HG02759 (cell line): ENCODE results near the gene KRTAP12-3.
"Not testable (repeated sequence)": the region's sequence is repeated elsewhere in the genome, so short reads cannot be mapped to it uniquely, and the experiment has no call there.

ENCODE experiments used
- ATAC-seq: cut with Tn5 transposase; IDR thresholded peaks from one replicate; pipeline ENCODE4 v1.9.1; 2021; ENCODE audit warnings: mild to moderate bottlenecking, moderate library complexity; ENCODE audit not compliant: unreplicated experiment

KRTAP12-3 gene, protein sequence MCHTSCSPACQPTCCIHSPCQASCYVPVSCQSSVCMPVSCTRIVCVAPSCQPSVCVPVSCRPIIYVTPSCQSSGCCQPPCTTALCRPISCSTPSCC

DNA sequence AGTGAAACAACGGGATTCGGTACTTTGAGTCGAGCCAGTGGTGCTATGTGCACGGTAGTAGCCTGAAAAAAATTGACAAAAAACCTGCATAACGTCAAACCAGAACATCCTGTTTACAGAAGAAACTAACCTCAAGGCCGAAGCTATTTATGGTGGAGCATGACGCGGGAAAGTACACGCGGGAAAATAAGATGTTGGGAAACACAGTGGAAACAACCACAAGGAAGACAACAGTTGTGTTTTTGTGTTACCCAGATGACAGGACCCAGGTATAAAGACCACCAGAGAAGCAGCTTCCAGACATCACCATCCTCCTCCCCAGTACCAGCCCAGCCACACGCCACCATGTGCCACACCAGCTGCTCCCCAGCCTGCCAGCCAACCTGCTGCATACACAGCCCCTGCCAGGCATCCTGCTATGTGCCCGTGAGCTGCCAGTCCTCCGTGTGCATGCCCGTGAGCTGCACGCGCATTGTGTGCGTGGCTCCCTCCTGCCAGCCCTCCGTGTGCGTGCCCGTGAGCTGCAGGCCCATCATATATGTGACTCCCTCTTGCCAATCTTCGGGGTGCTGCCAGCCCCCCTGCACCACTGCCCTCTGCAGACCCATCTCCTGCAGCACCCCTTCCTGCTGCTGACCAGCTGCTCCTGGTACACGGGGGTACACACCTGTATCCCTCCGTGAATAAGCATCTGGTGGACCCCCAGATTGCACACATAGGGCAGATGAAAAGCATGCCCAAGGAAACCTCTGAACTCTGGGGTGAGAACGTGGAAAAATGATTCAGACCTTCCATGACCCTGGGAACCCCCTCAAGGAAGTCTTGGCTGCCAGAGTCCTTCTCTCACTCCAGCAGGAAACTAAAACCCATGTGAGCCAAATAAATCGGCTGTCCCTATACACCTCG is at the start of gene KRTAP12-3:
Gene KRTAP12-3 (plus strand): TSS at position 298 of the 906 bp plus-strand sequence. CDS start 48 bp downstream, at position 346.
- no peak for ATAC-seq

DNA sequence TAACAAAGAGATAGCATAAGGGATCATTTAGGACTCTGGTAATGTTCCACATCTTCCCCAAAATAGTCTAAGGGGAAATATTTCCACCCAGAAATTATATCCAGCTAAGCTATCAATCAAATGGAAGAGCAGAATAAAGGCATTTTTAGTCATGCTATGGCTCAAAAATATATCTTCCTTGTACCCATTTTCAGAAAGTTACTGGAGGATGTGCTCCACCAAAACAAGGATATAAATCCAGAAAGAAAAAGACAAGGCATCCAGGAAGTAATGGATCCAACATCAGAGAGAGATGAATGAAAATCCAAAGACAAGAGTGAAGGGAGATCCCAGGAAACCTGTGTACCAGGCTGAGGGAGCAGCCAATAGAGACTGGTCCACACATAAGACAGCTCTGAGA is 48.5 kb upstream of the KRTAP12-3 start:
- no peak for ATAC-seq

DNA sequence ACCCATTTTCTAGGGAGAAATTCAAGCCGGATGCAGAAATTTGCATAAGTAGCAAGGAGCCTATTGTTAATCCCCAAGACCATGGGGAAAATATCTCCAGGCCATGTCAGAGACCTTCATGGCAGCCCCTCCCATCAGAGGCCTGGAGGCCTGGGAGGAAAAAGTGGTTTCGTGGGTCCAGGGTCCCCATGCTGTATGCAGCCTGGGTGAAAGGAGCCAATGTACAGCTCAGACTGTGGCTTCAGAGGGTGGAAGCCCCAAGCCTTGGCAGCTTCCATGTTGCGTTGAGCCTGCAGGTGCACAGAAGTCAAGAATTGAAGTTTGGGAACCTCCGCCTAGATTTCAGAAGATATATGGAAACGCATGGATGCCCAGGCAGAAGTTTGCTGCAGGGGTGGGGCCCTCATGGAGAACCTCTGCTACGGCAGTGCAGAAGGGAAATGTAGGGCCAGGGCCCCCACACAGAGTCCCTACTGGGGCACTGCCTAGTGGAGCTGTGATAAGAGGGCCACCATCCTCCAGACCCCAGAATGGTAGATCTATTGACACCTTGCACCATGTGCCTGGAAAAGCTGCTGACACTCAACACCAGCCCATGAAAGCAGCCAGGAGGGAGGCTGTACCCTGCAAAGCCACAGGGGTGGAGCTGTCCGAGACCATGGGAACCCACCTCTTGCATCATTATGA is 47.4 kb upstream of the KRTAP12-3 start:
- ATAC-seq, result not testable (repeated sequence)

DNA sequence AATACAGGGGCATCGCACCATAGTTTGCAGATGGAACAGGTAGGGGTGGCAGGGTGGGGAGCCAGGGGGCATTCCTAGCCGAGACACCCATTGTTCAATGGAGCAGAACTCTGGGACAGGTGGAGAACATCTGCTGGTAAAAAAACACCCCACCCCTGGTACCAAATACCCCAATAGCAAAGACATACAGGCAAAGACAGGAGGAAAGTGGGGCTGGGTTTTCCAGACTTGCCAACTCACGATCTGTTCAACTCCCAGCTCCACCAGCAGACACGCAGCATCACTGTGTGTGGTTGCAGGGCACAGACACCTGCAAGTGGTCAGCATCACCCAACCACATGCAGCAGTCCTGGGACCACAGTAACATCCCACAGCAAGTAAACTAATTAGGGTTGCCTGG is 46.2 kb upstream of the KRTAP12-3 start:
- ATAC-seq, result no peak

DNA sequence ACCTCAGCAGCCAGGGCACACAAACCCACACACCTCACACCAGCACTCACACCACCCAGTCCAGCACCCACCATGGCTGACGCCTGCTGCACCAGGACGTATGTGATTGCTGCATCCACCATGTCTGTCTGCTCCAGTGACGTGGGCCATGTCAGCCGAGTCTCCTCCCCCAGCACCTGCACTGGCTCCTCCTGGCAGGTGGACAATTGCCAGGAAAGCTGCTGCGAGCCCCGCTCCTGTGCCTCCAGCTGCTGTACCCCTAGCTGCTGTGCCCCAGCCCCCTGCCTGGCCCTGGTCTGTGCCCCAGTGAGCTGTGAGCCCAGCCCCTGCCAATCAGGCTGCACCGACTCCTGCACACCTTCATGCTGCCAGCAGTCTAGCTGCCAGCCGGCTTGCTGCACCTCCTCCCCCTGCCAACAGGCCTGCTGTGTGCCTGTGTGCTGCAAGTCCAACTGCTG is 45.7 kb upstream of the KRTAP12-3 start, which contains the start of gene KRTAP10-8:
Gene KRTAP10-8 (plus strand): TSS at position 51 of the 458 bp plus-strand sequence. CDS start 22 bp downstream, at position 73.
- no peak for ATAC-seq

DNA sequence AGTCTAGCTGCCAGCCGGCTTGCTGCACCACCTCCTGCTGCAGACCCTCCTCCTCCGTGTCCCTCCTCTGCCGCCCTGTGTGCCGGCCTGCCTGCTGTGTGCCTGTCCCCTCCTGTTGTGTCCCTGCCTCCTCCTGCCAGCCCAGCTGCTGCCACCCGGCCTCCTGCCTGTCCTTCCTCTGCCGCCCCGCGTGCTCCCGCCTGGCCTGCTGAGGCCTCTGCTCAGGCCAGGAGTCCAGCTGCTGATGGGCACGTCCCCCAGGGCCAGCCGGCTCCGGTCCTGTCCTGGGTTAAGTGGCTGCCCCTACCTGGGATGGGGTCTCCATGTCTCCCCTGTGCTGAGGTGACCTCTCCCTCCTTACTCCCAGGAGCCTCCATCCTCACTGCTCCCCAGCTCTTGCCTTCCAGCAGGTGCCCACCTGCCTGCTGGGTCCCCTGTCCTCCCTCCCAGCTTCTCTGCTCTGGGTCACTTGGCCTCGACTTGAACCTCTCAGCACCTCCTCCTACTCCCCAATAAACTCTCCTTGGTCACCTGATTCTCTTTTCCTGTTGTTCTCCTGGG is 45.0 kb upstream of the KRTAP12-3 start:
- ATAC-seq, result no peak

DNA sequence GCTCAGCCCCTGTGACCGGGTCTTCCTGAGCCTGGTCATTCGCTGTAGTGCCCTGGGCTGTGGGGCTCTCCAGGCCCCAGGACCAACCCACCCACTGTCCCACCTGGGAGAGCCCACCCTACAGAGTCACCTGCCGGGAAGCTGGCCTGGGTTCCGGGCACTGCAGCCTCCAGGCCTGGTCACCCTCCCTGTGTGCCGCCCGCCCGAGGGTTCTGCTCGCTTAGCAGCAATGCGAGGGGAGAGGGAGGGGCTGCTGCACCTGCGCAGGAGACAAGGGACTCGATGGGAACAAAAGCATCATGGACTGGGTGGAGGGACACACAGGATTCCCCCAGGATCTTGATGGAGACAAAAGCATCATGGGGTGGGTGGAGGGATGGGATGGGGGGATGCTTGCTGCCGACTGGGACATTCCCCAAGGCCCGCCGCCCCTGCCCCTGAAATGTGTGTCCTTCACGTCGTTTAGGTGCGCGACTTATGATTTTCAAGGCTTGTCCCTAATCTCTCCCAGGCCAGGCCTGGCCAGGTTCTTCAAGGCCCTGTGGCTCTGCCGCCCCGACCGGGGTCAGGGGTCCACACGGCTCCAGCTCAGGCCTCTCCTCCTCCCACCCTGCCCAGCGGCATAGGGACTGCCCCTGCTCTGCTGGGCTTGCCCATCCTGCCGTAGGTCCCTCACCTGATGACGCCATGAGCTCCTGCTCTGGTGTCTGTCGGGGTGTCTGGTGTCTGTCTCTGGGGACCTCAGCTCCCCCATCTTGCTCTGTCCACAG is 44.2 kb upstream of the KRTAP12-3 start:
- ATAC-seq, result no peak

DNA sequence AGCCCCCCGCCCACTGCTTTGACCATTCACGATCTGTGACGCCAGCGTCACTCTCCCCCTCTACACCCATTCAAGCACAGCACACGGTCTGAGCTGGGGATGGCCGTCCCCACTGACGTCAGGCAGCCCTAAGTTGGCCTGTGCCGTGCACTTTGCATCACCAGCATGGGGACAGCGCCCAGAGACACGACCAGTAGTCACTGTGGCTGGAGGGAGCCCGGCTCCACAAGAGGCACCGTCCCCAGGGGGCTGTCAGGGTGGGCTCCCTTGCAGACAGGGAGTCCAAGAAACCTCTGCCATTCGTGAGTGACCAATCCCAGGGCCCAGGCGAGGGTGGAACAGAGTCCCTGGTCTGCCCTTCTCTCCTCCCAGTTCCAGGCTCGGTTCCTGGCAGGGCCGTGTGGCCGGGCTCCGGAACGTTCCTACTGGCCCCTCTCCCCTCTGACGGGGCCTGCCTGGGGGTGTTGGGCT is 43.5 kb upstream of the KRTAP12-3 start:
- ATAC-seq, result no peak

DNA sequence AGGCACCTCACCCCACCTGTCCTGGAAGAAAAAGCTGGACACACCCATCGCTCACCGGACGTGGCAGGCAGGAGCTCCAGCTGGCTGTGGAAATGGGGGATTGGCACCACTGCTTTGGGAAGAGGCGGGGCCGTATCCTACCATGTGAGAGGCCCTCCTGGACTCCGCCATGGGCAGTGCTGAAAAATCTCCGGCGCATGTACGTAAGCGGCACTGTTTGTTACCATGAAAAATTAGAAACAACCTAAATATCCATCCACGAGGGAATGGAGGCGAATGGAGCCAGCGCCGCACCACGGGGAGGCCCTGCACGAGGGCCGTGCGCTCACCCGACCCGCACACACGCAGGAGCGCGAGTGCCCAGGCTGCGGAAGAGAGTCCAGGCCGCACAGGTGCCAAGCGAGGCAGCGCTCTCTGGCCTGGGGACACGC is 42.8 kb upstream of the KRTAP12-3 start:
- no peak for ATAC-seq

DNA sequence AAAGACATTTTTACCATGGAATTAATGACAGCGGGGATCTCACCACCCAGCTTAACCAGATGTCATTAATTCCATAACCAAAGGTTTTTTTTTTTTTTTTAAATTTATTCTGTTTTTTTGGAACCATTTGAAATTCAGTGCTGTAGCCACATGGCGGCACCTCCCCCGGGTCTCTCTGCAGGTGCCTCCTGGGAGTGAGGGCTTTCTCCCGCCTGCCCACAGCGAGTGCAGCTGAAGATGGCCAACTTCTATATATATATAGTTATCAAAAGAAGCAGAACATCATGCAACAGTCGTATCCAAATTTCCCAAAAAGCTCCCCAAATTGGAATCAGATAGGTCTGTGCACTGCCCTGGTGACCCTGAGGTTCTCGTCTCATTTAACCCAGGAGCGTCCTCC is 42.3 kb upstream of the KRTAP12-3 start:
- no peak for ATAC-seq

DNA sequence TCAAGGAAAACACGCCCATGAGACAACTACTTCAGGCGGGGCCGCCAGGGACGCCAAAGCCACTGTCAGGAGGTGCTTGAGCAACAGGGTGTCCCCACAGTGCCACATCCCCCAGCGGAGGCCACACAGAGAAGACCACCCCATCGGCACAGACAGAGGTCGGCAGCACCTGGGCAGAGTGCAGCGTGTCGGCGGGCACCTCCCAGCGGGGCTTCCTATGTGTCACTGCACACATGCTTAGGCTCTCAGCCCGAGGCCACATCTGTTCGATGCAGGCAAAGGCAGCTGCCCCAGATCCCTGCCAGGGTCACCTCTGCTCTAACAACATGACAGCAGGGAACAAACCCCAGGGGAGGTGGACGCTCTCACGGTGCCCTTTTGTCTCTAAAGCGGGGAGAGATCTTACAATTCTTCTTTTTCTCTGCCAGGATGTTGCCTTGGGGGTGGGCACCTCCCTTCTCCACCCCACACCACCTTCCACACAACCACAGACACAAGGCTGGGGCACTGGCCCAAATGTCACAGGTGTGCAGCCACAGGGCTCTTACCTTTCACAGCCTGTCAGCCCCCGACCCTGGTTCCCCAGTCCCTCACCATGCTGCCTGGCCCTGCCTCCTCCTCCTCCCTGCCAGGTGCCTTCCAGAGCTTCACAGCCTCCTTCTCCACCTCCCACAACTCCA is 41.7 kb upstream of the KRTAP12-3 start:
- ATAC-seq, result no peak

DNA sequence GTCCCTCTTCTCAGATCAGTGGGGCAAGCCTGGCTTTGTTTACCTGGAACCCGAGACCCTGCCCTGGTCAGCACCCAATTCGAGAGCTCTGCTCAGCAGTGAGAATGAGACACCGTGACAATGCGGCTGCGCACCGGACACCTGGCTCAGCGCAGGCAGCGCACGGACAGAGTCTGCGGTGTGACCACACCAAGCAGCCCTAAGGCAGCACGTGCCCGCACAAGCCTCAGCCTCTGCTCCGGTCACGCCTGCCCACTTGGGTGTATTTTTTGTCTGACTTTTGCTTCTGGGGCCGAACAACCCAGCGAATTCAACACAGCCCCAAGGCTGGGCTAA is 41.2 kb upstream of the KRTAP12-3 start:
- no peak for ATAC-seq

DNA sequence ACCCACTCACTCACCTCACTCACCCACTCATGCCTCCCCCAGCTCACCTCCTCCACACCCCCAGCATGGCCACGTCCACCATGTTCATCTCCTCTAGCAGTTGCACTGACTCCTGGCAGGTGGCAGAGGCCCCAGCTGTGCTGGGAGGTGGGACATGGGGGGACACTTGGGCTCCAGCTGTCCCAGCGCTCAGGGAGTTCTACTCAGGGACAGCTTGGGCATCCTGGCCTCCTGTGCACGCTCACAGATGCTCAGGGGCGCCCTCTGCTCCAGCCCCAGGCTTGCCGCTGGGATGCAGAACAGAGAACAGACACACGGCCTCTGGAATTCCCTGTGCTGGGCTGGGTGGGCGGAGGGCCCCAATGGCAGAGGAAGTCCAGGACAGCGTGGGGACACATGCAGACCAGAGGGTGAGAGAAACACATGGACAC is 40.6 kb upstream of the KRTAP12-3 start:
- no peak for ATAC-seq

DNA sequence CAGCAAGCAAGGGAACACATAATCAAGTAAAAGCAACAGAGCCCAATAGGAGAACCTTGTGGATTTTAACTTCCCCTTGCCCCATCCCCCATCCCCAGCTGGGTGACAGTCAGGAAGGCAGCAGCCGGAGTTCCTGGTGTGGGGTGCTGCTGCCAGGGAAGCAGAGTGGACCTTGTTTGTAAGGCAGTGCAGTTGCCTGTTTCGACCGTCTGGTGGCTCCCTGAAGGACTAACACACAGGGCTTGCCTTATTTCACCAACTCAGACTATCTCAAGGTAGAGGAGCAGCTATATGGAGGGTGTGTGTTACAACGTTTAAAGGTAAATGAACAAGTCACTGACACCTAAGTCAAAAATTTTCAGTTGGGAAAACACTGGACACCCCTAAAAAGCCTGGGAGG is 39.2 kb upstream of the KRTAP12-3 start:
- ATAC-seq, result no peak

DNA sequence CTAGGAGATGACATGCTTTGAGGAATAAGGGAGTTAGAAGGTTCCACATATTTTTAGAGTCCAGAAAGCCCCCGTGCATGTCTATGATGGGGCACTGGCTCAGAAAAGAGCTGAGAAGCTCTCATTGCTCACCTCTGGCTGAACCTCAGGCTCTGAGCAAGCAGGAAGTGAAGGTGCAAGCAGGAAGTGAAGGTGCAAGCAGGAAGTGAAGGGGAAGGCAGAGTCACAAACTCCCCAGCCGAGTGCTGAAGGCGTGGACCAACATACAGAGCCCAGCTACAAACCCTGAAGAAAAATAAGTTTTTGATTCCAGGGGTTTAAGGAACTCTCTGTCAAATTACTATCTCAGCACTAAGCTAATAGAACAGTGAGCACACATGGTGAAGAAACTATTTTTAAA is 38.8 kb upstream of the KRTAP12-3 start:
- ATAC-seq, result no peak

DNA sequence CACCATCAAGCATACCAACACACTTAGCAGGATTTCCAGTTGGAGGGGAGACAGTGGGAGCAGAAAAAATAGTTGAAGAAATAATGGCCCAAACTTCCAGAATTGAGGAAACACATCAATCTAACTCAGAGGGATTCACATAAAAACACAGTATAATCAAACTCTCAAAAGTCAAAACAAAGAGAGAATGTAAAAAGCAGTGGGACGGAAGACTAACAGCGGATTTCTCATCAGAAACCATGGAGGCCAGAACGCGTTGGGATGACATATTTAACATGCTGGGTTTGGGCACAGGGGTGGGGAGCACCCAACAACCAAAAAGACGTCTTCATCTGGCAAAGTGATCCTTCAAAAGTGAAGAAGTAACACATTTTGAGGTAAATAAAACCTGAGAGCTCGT is 37.8 kb upstream of the KRTAP12-3 start:
- no peak for ATAC-seq

DNA sequence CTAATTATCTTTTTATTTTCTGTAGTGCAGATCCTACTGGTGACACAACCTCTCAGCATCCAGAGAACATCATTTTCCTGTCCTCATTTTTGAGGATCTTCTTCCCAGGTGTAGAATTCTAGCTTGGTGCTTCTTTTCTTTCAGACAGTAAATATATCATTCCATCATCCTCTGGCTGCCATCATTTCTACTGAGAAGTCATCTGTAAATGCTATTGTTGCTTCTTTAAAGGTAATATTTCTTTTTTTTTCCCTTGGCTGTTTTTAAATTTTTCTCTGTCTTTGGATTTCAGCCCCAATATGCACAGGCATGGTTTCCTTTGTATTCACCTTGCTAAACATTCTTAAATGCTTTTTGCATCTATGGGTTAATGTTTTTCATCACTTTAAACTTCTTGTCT is 34.2 kb upstream of the KRTAP12-3 start:
- no peak for ATAC-seq

DNA sequence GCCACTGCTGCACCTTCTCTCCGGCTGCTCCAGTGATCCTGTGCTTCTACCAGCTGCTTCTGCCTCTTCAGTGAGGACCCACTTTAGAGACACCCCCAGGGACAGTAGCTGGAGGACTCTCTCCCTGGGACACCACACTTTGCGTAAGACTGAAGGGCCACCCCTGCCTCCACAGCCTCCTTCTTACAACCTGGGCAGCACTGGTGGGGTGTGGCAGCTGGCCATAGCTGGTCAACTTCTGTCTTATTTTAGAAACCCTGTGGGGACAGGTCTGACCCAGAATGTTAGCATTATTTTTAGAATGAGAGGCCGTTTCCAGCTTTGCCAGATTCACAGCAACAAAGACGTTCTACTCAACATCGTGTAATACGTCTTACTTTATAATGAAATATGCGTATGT is 32.0 kb upstream of the KRTAP12-3 start:
- no peak for ATAC-seq

DNA sequence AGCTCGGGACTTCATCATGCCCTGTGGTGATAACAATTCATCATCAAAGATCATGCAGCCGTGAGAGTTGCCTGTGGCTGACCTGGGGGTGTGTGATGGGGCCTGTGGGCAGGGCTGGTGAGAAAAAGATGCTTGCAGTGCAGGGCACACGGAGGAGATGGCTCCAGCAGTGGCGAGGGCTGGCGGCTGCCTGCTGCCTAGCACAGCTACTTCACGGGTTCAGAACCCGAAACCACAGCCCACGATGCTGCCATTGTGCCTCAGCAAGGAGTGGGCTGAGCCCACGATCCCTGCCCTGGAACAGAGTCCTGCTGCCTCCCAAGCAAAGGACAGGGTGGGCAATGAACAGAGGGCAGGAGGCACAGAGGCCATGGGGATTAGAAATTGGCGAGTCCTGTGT is 31.5 kb upstream of the KRTAP12-3 start:
- ATAC-seq, result no peak

DNA sequence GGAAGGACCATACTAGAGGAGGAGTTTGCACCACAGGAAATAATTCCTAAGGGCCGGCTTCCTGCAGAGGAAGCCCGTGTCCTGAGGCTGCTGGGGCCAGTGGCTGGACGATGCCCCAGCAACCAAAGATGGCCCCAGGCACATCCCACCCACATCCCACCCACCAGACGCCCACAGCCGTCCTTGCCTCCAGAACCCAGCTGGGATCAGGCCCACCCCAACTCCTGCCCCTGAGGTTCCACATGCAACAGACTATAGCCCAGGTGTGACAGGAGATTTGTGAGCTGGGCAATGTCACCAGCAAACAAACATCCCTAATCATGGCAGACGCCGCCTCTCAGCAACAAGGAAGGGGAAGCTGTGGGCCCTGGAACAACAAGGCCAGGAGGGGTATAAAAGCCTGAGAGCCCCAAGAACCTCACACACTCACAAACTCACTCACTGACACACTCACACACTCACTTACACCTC is 31.0 kb upstream of the KRTAP12-3 start, which contains the start of gene KRTAP10-9:
Gene KRTAP10-9 (plus strand): TSS at position 421 of the 471 bp plus-strand sequence. CDS start 79 bp downstream, outside the sequence.
- ATAC-seq, result no peak
